GM18868 (cell line): ENCODE measurements around the gene HMG20B.
"Not testable (repeated sequence)": the region's sequence is repeated elsewhere in the genome, so short reads cannot be mapped to it uniquely, and the experiment has no call there.

Source experiments
- ATAC-seq: cut with Tn5 transposase; IDR thresholded peaks from one replicate; pipeline ENCODE4 v1.9.1; 2021; ENCODE audit warnings: mild to moderate bottlenecking, moderate library complexity; ENCODE audit not compliant: unreplicated experiment

The HMG20B gene

DNA sequence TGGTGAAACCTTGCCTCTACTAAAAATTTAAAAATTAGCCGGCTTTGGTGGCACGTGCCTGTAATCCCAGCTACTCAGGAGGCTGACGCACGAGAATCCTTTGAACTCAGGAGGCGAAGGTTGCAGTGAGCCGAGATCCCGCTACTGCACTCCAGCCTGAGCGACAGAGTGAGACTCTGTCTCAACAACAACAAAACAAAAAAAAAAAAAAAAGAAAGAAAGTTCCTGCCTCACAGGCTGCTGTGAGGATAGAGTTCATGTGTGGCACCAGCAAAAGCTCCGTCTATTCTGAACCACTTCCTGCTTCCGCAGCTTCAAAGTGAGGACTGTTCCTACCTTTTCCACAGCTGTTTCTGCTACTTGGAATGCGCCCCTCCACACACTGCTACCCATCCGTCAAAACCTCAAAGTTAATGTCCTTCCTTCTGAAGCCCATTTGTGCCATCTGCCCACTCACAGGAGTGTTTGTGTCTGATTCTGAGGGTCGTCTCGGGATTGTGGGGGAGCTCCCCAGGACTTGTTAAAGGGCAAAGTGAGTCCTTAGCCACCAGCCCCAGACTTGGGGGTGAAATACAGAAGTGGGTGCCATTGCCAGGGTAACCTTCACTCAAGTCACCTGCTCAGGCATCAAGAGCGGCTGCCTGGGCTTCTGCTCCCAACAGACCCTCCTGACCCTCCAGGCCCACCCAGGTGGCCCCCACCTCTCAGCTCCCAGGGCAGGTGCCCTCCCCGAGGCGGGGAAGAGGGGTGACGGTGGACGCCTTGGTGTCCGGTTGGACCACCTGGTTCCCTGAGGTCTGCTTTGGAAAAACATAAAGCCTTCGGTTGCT lies 18.3 kb upstream of the HMG20B start:
- ATAC-seq = no peak

DNA sequence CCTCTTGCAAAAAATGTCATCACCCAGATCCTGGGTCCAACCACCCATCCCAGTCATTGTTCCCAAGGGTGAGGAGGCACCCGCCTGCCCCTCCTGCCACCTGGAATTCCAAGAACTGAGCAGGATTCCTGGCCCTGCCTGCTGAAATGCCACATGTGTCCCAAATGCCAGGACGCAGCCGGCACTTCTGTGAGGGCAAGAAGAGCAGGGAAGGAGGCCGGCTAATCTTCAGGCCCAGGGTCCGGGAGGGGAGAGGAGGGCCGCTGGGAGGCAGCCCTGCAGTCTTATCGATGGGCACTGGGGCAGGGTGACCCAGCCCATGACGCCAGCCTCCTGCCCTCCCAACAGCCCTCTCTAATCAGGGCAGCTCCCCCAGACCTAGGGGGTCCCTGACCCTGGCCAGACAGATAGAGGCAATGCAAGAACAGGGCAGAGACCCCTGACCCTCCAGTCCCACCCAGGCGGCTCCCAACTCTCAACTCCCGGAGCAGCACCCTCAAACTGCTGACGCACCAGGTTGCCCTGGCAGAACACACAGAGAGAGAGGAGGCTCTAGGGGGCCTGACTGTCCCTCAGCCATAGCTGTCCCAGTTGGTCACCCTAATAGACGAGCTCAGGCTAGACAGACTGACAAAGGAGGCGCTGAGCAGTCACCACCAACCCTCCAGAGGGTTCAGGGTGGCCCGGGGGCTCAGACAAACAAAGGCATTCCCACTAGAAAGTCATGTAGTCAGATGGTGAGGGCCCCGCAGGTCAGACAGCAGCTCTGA lies 16.9 kb upstream of the HMG20B start:
- ATAC-seq = no peak

DNA sequence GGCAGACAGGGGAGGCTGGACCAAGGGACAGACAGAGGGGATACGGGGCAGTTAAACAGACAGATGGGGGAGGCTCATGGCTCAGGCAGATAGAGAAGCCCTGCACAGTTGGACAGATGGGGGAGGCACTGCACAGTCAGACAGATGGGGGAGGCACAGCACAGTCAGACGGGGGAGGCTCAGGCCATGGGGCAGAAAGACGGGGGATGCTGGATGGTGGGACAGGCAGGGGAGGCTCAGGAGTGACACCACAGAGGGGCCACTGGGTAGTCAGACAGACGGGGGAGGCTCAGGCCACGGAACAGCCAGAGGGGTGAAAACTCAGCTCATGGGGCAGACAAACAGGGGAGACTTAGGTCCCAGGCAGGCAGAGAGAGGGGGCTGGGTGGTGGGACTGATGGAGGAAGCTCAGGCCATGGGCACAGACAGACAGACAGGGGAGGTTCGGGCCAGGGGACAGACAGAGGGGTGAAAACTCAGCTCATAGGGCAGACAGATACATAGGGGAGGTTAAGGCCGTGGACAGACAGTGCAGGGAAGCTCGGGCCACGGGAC lies 16.2 kb upstream of the HMG20B start:
- ATAC-seq = no peak

DNA sequence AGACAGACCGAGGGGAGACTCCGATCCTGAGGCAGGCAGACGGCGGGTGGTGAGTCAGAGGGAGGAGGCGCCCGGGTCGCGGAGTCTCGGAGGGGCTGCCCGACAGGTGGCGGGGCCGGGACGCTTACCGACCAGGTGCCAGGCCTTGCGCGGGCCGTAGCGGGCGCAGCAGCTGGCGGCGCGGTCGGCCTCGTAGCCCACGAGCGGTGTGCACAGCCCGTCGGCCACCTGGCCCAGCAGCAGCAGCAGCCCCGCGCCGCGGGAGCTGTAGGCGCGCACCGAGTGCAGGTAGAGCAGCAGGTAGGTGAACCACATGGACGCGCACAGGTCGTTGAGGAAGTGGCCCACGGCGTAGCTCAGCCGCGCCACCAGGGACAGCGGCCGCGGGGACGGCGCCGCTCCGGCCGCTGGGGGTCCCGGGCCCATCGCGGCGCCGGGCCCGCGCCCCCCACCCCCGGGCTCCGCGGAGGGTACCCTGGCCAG lies 15.7 kb upstream of the HMG20B start:
- peak; percentile 25 for ATAC-seq

DNA sequence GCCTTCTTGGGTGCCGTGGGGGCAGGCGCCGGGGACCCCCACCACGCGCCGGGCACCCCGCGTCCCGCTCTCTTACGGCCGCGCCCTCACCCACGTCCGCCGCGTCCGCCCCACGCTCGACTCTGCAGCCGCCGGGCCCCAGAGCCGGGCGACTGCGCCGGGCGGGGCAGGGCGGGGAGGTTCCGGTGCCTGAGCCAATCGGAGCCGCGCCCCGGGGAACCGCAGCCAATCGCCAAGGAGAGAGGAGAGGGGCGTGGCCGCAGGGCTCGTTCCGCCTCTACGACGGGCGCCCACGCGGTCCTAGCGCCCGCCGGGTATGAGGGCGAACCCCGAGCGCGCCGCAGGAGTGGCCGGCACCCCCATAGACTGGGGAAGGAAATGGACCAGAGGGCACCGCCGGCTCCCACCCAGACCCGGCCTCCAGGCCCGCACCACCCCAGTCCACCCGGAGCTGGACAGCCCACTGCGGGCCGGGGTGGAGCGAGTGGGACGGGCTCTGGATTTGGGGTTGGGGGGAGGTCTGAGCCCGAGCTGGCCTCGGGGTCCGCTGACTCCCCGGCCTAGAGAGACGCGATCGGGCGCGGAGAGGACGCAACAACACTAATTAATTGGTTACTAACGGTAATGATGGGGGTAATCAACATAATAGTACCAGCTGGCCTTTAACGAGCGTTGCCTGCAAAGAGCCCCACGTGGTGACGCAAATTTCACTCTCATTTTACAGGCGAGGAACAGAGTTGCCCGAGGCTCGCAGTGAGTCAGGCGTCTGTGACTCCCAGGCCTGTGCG lies 15.1 kb upstream of the HMG20B start, which contains the start of gene MFSD12:
MFSD12 (minus strand) TSS at position 126 of the 788 bp plus-strand sequence. CDS start 183 bp downstream, outside the sequence.
- peak; percentile 82 for ATAC-seq

DNA sequence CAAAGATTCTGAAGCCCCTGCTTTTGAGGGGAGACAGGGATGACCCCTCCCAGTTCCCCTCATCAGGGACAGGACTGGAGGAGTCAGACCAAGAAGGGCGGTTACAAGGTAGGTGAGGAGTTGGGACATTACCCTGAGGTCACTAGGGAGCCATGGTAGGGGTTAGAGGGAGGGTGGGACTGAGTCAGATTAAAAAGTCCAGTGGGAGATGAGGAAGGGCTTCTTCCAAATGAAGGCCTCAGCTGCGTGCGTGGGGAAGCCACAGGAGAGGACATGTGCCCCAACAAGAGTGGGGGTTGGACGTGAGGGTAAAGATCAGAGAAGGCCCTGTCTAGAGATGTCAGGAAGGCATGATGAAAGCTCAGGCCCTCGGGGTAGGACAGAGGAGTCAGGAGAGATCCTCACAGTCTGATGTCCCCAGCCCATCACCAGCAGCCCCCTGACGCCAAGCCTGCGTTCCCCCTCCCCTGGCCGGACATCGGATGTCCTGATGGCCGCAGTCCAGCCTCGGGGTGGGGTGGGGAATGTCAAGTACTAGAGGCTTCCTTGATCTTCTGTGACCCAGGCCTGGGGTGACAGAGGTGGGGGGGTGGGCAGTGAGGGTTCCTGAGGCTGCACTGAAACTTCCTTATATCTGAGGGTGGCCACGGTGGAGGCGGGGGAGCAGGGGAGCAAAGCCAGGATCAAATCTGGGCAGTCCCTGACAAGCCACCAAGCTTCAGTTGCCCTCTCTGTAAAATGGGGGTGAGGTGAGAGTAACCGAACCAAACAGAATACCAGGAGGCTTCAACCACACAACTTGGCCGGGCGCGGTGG lies 8.8 kb upstream of the HMG20B start:
- no peak for ATAC-seq

DNA sequence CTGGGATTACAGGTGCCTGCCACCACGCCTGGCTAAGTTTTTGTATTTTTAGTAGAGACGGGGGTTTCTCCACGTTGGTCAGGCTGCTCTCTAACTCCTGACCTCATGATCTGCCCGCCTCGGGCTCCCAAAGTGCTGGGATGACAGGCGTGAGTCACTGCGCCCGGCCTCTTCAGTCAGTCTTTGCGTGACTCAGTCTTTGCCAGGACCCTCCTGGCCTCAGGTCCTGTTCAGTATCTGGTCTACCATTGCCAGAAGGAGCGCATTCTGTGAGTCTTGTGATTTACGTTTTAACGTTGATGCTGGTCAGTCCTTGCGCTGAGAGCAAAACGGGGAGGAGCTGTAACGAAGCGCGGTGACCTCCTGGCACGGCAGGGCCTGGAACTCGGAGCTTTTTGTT lies 7.6 kb upstream of the HMG20B start:
- ATAC-seq = no peak

DNA sequence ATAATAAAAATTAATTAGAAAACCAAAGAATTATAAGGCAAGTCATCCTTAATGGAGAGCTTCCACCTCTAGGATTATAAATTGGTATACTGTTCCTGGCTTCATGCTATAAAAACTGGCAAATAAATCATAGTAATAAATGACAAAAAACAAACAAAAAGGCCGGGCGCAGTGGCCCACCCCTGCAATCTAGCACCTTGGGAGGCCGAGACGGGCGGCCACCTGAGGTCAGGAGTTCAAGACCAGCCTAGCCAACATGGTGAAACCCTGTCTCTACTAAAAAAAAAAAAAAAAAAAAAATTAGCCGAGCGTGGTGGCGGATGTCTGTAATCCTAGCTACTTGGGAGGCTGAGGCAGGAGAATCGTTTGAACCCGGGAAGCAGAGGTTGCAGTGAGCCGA lies 2.7 kb upstream of the HMG20B start:
- not testable (repeated sequence) for ATAC-seq

DNA sequence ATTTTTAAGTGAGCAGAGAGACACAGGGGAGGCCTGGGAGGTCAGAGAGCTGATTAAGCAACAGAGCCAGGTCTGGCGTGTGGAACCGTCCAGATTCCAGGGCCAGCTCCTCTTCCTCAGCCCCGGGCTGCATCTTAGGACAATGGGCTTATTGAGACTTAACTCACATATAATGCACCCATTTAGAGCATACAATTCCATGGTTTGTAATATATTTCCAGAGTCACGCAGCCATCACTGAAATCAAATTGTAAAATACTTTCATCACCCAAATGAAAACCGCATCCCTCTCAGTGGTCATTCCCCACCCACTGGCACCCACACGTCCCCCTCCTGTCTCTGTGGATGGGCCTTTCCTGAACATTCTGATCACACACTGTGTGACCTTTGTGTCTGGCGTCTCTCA lies 2.1 kb upstream of the HMG20B start:
- no peak for ATAC-seq

DNA sequence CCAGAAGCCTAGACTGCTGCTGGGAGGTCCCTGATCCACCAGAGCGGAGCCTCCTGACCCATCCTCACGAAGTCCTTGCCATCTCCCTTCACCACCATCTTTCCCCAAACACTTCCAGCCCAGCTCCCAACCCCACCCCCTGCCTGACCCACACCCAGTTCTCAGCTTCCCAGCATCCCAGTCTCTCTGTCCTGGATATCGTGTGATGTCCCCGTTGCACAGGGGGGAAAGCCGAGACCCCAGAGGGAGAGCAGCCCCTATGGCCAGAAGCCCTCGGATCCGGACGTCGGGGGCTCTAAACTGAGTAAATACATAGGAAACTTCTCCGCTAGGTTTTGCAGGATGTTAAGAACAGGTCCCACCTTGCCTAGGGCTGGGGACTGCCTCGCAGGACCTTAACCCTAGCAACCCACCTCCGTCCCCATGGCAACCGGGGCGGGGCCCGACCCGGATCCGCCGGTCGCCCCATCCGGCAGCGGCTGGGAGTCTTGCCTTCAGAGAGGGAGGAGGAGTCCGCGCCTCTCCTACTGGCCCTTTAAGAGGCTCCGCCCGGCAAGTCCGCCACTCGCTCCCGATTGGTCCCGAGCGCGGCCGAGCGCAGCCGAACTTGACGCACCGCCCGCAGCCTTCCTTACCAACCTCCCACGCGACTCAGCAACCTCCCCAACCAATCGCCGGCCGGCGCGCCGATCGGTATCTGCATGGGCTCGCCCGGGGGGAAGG lies 451 bp upstream of the HMG20B start:
- peak; percentile 86 for ATAC-seq

DNA sequence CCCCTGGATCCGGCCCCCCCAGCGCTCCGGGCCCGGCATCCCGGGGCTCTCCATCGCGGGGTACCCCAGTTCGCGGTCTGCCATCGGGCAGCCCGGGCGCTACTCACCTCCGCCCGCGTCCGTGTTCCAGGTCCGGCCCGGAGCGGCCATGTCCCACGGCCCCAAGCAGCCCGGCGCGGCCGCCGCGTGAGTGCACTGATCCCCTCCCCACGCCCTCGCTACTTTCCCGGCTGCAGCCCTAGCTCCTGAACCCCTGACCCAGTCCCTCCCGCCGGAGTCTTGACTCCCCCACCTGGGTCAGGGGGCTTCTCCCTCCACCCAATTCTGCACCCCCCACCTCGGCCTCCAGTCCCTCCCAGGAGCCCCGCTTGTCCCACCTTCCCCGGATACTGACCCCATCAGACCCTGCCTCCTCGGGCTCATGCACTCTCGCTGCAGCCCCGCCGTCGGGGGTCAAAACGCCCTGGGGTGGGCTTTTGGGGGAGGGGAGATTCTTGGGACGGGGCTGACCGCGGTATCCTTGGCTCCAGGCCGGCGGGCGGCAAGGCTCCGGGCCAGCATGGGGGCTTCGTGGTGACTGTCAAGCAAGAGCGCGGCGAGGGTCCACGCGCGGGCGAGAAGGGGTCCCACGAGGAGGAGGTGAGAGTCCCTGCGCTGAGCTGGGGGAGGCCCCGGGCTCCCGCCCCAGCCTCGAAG lies 566 bp downstream of the HMG20B start:
- no peak for ATAC-seq

DNA sequence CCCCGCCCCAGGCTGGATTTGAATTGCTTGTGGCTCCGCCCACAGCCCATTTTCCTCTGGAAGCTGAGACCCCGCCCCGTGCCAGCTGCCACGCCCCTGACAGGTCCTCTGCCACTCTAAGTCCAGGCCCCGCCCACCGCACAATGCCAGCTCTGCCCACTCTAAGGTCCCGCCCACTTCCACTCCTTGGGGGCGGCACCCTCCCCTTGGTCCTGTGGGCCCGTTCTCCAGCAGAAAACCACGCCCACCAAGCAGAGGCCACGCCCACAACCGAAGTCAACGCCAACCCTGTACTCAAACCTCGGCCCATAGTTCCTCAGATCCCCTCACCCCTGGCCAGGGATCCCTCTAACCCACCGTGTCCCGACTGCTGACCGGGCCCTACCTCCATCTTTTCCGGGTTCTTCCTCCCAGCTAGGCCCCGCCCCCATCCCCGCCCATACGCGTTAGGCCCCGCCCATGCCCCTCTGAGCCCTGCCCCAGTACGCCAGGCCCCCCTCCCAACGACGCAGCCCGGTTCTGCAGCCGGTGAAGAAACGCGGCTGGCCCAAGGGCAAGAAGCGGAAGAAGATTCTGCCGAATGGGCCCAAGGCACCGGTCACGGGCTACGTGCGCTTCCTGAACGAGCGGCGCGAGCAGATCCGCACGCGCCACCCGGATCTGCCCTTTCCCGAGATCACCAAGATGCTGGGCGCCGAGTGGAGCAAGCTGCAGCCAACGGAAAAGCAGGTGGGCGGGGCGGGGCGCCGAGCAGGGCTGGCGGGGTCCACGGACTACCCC lies 1.3 kb downstream of the HMG20B start:
- no peak for ATAC-seq

DNA sequence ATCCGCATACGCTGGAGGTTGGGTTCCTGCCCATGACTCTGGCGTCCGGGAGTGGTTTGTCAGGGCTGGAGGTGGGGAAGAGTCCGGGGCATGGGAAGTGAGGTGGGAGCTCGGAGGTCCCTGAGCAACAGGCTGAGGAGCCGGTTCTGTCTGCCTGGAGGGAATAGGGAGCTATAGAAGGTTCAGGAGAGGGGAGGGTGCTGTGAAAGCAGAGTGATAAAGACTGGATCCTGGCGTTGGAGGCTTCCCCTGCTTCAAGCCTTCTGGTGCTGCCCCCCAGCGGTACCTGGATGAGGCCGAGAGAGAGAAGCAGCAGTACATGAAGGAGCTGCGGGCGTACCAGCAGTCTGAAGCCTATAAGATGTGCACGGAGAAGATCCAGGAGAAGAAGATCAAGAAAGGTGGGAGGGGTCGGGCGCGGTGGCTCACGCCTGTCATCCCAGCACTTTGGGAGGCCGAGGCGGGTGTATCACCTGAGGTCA lies 2.6 kb downstream of the HMG20B start:
- ATAC-seq = no peak

DNA sequence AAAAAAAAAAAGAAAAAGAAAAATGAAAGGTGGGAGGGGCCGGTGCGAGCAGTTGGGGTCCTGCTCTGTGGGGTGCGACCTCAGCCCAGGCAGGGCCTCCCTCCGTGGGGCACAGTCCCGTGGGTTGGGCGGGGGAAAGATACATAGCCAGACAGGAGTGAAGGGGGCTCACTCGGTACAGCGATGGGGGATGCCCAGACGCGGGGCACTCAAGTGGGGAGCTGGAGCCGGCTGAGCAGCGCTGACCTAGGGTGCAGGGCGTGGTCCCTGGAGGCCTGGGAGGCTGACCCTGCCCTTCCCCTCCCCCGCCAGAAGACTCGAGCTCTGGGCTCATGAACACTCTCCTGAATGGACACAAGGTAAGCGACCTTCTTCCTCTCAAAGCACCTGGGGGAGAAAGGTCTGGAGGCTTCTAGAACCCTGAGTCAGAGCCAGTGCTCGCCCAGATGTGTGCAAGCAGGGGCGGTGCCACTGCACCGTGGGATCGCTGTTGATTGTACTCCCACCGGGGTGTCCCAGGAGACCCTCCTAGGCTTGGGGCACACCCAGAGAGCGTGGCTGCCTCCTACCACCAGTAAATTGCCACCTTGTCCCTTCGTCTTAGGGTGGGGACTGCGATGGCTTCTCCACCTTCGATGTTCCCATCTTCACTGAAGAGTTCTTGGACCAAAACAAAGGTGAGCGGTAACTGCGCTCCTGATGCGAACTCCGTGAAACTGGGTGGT lies 3.4 kb downstream of the HMG20B start:
- ATAC-seq = no peak

DNA sequence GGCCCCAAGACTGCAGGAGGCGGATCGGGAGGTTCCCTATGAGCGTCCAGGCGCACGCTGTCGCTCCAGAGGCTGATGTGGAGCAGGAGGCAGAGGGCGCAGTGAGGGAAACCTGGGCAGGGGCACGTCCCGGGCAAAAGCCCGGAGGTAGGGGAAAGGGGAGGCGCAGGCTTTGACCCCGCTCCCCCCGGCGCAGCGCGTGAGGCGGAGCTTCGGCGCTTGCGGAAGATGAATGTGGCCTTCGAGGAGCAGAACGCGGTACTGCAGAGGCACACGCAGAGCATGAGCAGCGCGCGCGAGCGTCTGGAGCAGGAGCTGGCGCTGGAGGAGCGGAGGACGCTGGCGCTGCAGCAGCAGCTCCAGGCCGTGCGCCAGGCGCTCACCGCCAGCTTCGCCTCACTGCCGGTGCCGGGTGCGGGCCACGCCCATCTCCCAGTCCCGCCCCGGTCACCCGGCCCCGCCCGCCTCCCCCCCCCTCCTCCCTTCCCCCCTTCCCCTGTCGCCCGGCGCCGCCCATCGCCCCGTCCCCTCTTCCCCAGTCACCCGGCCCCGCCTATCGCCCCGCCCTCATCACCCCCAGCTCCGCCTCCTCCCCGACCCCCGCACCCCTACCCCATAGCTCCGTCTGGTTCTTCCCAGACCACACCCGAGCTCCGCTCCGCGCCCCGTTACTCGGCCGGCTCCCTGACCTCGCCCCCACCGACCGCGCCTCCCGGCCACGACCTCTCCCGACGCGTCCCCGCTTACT lies 4.1 kb downstream of the HMG20B start:
- ATAC-seq = no peak

DNA sequence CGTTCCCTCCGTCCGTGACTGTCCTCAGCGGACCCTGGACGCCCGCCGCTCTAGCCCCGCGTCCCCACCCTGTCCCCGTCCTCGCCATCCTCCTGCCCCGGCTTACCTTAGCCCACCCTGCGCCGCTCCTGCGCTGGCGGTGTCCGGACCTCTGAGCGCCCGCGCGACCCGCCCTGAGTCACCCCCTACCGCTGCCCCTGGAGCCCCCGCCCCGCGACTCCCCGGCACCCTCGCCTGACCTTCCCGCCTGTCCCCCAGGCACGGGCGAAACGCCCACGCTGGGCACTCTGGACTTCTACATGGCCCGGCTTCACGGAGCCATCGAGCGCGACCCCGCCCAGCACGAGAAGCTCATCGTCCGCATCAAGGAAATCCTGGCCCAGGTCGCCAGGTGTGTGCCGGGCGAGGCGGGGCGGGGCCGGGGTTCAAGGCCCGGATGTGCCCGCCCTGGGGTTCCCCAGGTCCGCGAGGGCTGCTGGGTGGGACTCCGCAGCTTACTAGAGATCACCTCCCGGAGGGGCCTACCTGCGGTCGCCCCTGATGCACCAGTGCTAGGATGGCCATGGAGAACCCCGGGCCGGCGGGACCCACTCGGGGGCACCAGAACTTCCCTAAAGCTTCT lies 5.1 kb downstream of the HMG20B start:
- ATAC-seq = no peak
